ENCODE measurements around the gene SUPT20HL1.
"Not testable (repeated sequence)": the region's sequence is repeated elsewhere in the genome, so short reads cannot be mapped to it uniquely, and the experiment has no call there.

Gene SUPT20HL1

DNA sequence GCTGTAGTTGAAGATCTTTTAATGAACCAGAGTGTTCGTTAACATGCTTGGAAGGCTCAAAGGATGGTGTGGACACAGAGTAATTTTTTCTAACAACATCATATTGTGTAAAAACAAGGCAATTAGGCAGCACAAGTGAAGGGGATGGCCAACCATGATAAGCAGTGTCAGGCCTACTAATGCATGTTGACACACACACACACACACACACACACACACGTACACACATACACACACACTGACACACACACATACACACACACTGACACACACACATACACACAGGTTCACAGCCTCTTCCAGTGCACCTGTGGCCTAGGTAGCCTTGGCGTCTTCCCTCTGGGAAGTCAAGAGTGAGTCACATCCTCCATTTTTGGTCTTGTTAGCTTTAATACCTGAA, at the start of gene SUPT20HL1:
Gene SUPT20HL1, plus strand, starts transcription at position 368 of the 400 bp plus-strand sequence. CDS start 2,122 bp downstream, outside the sequence.
- Histone ChIP-seq H3K27me3 (ENCODE audit: low read depth, low read length) (no peaks in the 10 kb centered on the region), H3K4me3 (ENCODE audit: low read length) (no peak within 1 kb of the TSS), H3K27ac (ENCODE audit: low read length) (no peak within 1 kb of the TSS), H3K4me2 (ENCODE audit: low read length) (no peak within 1 kb of the TSS), H3K4me1 (ENCODE audit: low read length) (no peaks in the 10 kb centered on the region), H3K79me2 (ENCODE audit: low read length) (no peaks in the 10 kb centered on the region), H3K9ac (ENCODE audit: low read length) (no peak within 1 kb of the TSS), H2AFZ (ENCODE audit: low read depth, low read length) (no peak within 1 kb of the TSS), H3K9me3 (ENCODE audit: insufficient read depth, low read length) (no peaks in the 10 kb centered on the region), H3K36me3 (replicated peaks; ENCODE audit: low read depth, low read length) (no peaks in the 10 kb centered on the region), H4K20me1 (ENCODE audit: insufficient read depth, low read length) (no peaks in the 10 kb centered on the region)
- no peak for TF ChIP-seq EZH2phosphoT487 (IDR thresholded peaks at IDR 0.05; ENCODE audit: low read depth)
- TF ChIP-seq, protein P1, sequence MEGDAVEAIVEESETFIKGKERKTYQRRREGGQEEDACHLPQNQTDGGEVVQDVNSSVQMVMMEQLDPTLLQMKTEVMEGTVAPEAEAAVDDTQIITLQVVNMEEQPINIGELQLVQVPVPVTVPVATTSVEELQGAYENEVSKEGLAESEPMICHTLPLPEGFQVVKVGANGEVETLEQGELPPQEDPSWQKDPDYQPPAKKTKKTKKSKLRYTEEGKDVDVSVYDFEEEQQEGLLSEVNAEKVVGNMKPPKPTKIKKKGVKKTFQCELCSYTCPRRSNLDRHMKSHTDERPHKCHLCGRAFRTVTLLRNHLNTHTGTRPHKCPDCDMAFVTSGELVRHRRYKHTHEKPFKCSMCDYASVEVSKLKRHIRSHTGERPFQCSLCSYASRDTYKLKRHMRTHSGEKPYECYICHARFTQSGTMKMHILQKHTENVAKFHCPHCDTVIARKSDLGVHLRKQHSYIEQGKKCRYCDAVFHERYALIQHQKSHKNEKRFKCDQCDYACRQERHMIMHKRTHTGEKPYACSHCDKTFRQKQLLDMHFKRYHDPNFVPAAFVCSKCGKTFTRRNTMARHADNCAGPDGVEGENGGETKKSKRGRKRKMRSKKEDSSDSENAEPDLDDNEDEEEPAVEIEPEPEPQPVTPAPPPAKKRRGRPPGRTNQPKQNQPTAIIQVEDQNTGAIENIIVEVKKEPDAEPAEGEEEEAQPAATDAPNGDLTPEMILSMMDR (IDR thresholded peaks at IDR 0.05; ENCODE audit: low read depth, low read length) = no peak

DNA sequence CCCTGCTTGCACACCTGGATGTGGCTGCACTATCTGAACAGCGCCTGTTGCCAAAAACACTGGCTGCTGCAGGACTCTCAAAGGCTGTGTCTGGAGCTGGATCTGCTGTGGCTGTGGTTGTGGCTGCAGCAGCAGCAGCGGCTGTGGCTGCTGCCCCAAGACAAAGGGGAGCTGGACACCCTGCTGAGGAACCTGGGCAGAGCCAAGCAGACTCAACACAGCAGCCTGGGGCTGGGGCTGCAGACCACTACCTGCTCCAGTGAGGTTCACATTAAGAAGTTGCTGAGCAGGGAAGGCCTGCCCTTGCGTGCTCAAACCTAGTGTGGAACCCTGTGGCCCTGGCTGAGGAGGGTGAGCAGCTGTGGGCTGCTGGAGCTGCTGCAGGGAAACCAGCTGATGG, 49.5 kb upstream of the SUPT20HL1 start:
- H3K4me2 ChIP-seq (ENCODE audit: low read length) = not testable (repeated sequence)

DNA sequence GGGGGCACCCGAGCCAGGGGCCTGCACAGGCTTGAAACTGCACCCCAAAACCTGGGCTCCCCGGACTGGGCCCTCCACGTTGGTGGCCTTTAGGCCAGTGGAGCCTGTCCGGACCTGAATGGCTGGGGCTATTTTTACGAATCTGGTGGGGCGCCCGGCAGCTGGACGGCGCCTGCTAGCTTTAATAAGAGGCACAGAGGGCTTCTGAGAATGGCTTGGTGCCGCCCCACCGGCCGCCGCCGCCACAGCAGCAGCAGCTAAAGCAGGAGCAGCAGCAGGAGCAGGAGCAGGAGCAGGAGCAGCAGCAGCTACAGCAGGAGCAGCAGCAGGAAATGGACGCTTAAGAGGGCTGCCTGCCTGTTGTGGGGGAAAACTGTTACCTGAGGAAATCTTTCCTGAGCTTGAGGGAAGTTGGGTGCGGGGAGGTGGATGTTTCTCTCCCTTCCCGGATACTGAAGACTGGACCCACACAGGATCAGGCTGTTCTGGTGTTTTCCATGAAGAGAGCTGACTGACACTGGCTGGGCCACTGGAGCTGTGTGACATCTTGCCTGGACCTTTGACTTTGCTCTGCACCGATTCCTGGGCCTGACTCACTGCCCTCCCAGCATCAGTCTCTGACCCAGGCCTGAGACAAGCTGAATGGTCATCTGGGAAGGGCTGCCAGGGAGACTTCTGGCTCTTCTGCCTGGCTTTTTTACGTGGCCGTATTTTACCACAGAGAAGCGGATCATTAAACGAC, 48.8 kb upstream of the SUPT20HL1 start:
- not testable (repeated sequence) for H3K79me2 ChIP-seq (ENCODE audit: low read length); H2AFZ ChIP-seq (ENCODE audit: low read depth, low read length); H3K4me2 ChIP-seq (ENCODE audit: low read length); H4K20me1 ChIP-seq (ENCODE audit: insufficient read depth, low read length); H3K9me3 ChIP-seq (ENCODE audit: insufficient read depth, low read length); H3K4me3 ChIP-seq (ENCODE audit: low read length); H3K4me1 ChIP-seq (ENCODE audit: low read length); H3K27me3 ChIP-seq (ENCODE audit: low read depth, low read length); H3K36me3 ChIP-seq (replicated peaks; ENCODE audit: low read depth, low read length); H3K9ac ChIP-seq (ENCODE audit: low read length); H3K27ac ChIP-seq (ENCODE audit: low read length)

More for the DNA sequence above, 49.5 kb upstream of the SUPT20HL1 start:
- H3K27ac ChIP-seq (ENCODE audit: low read length); H3K36me3 ChIP-seq (replicated peaks; ENCODE audit: low read depth, low read length); H3K9me3 ChIP-seq (ENCODE audit: insufficient read depth, low read length); H3K27me3 ChIP-seq (ENCODE audit: low read depth, low read length); H2AFZ ChIP-seq (ENCODE audit: low read depth, low read length); H4K20me1 ChIP-seq (ENCODE audit: insufficient read depth, low read length); H3K9ac ChIP-seq (ENCODE audit: low read length); H3K79me2 ChIP-seq (ENCODE audit: low read length); H3K4me1 ChIP-seq (ENCODE audit: low read length); H3K4me3 ChIP-seq (ENCODE audit: low read length): not testable (repeated sequence)

DNA sequence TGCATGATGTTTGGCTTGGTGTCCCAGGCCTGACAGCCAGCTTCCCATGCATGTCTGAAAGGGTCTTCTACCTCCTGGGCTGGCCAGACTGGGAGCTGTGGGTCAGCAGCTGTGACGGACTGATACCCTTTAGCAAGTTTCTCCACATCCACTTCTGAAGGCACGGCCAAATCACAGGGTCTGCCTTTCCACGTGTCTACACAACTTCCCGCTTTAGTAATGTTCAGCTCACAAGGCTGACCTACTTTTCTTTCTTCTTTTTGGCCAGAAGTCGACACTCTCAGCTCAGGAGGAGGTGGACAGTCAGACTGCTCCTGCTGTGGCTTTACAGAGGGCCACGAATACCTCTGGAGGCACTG, 48.2 kb upstream of the SUPT20HL1 start:
- H3K36me3 ChIP-seq (replicated peaks; ENCODE audit: low read depth, low read length); H3K9me3 ChIP-seq (ENCODE audit: insufficient read depth, low read length); H4K20me1 ChIP-seq (ENCODE audit: insufficient read depth, low read length); H2AFZ ChIP-seq (ENCODE audit: low read depth, low read length); H3K27me3 ChIP-seq (ENCODE audit: low read depth, low read length); H3K79me2 ChIP-seq (ENCODE audit: low read length); H3K4me3 ChIP-seq (ENCODE audit: low read length); H3K27ac ChIP-seq (ENCODE audit: low read length); H3K9ac ChIP-seq (ENCODE audit: low read length); H3K4me1 ChIP-seq (ENCODE audit: low read length); H3K4me2 ChIP-seq (ENCODE audit: low read length): not testable (repeated sequence)

DNA sequence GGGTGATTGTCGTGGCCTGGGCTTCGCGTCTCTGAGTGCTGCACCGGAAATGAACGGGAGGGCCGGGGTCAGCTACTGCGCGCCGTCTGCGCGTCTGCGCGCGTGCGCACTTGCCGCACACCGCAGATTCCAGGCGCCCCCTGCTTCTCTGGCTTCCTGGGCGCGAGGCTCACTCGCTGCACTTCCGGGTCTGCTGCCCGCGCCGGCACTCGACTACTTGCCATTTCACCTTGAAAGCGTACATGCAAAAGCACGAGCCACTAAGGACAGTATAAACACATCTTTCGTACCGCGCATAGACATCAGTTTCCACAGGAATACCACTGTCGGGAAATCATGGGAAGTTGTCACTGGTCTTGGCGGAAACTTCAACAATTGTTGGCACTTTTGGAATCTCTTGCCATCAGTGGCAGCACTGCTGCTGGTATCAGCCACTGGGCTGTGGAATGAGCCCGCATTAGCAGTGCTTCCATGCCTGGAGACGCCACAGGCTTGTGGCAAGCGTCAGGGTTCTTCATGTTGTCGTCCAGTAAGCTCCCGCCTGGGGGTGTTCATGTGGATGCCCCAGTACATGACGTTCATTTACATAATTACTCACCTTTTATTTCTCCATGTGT, 46.3 kb upstream of the SUPT20HL1 start, which contains the start of gene SUPT20HL2:
Gene SUPT20HL2, minus strand, starts transcription at position 51 of the 617 bp plus-strand sequence. CDS start 754 bp downstream, outside the sequence.
- Histone ChIP-seq H3K27ac (ENCODE audit: low read length) (no peak within 1 kb of the TSS), H3K4me3 (ENCODE audit: low read length) (no peak within 1 kb of the TSS), H3K36me3 (replicated peaks; ENCODE audit: low read depth, low read length) (no peaks in the 10 kb centered on the region), H3K4me1 (ENCODE audit: low read length) (no peaks in the 10 kb centered on the region), H3K79me2 (ENCODE audit: low read length) (no peaks in the 10 kb centered on the region), H2AFZ (ENCODE audit: low read depth, low read length) (no peak within 1 kb of the TSS), H3K27me3 (ENCODE audit: low read depth, low read length) (no peaks in the 10 kb centered on the region), H3K9me3 (ENCODE audit: insufficient read depth, low read length) (no peaks in the 10 kb centered on the region), H3K4me2 (ENCODE audit: low read length) (no peak within 1 kb of the TSS), H4K20me1 (ENCODE audit: insufficient read depth, low read length) (no peaks in the 10 kb centered on the region), H3K9ac (ENCODE audit: low read length) (no peak within 1 kb of the TSS)
- TF ChIP-seq, protein P1 (IDR thresholded peaks at IDR 0.05; ENCODE audit: low read depth, low read length) = no peak
